Stomach smooth muscle (tissue), 2 donors: Measurements from ENCODE around the gene MTMR4.
"Not testable (repeated sequence)": the region's sequence is repeated elsewhere in the genome, so short reads cannot be mapped to it uniquely, and the experiment has no call there.

Source experiments
- H3K27ac ChIP-seq: one replicate; pipeline ENCODE4 v1.7.0; 2013; ENCODE audit warnings: mild to moderate bottlenecking, low read length, inconsistent platforms
- H3K27me3 ChIP-seq, 2 donors: one replicate each; pipeline ENCODE4 v1.7.0; 2013; ENCODE audit warnings: low read length in 2 of 2; ENCODE audit not compliant: insufficient read depth in 2 of 2, control insufficient read depth in 1 of 2
- H3K36me3 ChIP-seq, 2 donors: one replicate each; pipeline ENCODE4 v1.7.0; 2013; ENCODE audit warnings: low read length in 2 of 2; ENCODE audit not compliant: control insufficient read depth in 2 of 2, insufficient read depth in 2 of 2
- H3K4me1 ChIP-seq: one replicate; pipeline ENCODE4 v1.7.0; 2013; ENCODE audit warnings: low read length; ENCODE audit not compliant: control insufficient read depth, insufficient read depth
- H3K4me3 ChIP-seq, 2 donors: one replicate each; pipeline ENCODE4 v1.7.0; 2013; ENCODE audit warnings: low read length in 2 of 2
- H3K9ac ChIP-seq, 2 donors: one replicate each; pipeline ENCODE4 v1.7.0; 2013; ENCODE audit warnings: low read length in 2 of 2, mild to moderate bottlenecking in 1 of 2
- H3K9me3 ChIP-seq, 2 donors: one replicate each; pipeline ENCODE4 v1.7.0; 2013; ENCODE audit warnings: low read length in 2 of 2; ENCODE audit not compliant: control insufficient read depth in 2 of 2
- donor health status: healthy.
- donor health status: Pancreatic carcinoma.

The MTMR4 gene

DNA sequence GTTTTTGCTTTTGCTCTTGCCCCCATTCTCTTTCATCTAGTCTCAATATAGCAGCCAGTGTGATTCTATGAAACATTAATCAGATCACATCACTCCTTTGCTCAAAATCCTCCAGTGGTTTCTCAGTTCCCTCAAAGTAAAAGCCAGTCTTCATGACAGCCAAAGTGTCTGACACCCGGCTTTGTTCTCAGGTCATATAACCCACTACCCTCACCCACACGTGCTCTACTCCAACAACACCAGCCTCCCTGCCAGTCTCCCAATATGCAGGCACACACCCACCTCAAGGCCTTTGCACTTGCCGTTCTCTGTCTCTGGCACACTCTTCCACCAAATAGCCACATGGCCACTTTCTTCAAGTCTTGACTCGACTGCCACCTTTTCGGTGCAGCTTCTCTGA lies 4.4 kb downstream of the MTMR4 start:
- Histone ChIP-seq H3K4me1 (peaks cover 16% of the 10 kb centered on the region), H3K27ac (no peak overlapping the region), H3K27me3 (no peaks in the 10 kb centered on the region), H3K4me3 (no peak overlapping the region), H3K9me3 (no peaks in the 10 kb centered on the region), H3K36me3 (peaks cover 51 to 65% of the 10 kb centered on the region in 2 donors), H3K9ac (no peak overlapping the region)

DNA sequence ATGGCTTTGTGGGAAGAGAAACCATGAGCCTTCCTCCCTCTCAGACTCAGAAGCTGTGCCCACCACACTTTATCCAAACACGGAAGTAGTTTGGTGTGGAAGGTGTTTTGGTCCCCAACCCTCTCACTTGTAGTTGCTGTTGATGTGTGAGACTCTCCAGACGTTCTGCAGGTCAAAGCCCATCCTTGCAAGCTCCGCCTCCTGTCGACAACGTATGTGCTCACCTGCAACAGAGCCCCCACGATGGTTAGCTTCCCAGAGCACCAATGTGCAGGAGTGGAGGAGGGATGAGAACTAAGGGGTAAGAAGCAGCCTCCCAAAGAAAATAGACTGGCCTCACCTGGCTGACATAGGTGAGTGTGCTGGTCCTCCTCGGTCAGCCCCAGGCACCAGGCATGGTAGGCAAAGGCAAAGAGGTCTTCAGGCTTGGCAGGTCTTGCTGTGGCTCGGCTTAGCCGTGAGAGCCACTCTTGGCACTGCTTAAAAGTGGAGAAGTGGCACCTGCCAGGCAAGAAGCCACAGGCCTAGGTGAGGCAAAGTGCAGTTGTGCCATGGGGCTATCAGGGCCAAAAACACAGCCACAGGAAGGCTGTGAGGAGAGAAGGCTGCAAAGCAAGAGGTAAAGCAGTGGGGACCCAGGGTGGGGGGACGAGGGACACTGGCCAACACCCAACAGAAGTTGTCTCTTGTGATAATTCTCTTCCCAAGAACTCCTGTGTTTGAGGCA lies 5.9 kb downstream of the MTMR4 start:
- Histone ChIP-seq H3K4me1 (peaks cover 4% of the 10 kb centered on the region), H3K36me3 (peaks cover 67 to 79% of the 10 kb centered on the region in 2 donors), H3K27ac (no peak overlapping the region)

DNA sequence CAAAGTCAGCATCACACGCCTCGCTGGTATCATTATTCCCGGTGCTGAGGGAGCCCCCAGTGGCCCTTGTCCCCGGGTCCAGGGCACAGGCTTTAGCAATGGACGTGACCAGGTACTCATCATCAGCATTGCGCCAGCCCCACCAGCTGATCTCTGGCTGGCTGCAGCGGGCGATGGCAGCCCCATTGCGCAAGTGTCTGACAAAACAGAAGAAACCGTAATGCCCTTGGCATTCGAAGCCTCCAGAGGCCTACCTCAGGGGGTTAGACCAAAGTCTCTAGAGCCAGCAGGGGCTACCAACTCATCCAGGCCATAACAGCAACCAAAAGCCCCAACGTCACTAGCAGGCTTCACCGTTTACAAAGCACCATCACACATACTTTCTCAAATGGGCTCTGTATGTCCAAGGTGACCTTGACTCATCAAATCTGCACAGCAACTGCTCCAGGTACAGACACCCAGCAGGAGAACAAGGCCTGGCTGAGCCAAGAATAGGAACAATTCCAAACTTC lies 7.3 kb downstream of the MTMR4 start:
- Histone ChIP-seq H3K9ac (no peak overlapping the region), H3K36me3 (peaks cover 72 to 82% of the 10 kb centered on the region in 2 donors), H3K27ac (no peak overlapping the region), H3K27me3 (no peaks in the 10 kb centered on the region), H3K9me3 (no peaks in the 10 kb centered on the region), H3K4me3 (no peak overlapping the region), H3K4me1 (no peaks in the 10 kb centered on the region)

More for the DNA sequence above, 5.9 kb downstream of the MTMR4 start:
- Histone ChIP-seq H3K9me3 (no peaks in the 10 kb centered on the region), H3K27me3 (no peaks in the 10 kb centered on the region), H3K4me3 (no peak overlapping the region), H3K9ac (no peak overlapping the region)

DNA sequence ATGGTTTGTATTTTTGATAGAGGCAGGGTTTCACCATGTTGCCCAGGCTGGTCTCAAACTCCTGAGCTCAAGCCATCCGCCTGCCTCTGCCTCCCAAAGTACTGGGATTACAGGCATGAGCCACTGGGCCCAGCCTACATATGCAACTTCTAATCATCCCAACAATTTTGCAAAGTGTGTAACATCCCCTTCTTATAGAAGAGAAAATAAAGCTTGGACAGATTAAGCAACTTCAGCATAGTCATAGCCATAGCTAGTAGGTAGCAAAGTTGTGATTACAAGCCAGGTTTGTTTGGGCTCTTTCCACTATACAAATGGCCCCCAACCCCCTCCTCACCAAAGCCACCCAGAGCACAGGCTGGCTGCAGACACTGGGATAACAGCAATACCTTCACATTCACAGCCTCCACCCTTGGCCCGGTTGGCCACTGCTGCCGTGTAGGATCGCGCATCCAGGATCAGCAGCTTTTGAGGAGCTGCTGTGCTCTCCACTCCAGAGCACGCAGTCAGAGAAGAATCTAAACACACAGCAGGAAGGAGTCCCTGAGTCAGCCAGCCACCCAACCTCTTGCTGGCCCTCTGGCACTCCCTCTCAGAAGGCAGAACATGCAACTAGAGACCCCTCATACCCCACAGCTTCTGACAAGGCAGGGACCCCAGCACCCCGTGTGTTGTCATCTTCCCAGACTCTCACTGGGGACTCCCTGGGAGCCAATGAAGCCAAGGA lies 7.9 kb downstream of the MTMR4 start:
- H3K9ac ChIP-seq, result no peak overlapping the region
- no peak overlapping the region for H3K4me3 ChIP-seq
- H3K9me3 ChIP-seq, result no peaks in the 10 kb centered on the region
- H3K4me1 ChIP-seq, result no peaks in the 10 kb centered on the region
- H3K27ac ChIP-seq, result no peak overlapping the region
- H3K27me3 ChIP-seq, result no peaks in the 10 kb centered on the region
- H3K36me3 ChIP-seq, result peaks cover 76 to 80% of the 10 kb centered on the region in 2 donors

DNA sequence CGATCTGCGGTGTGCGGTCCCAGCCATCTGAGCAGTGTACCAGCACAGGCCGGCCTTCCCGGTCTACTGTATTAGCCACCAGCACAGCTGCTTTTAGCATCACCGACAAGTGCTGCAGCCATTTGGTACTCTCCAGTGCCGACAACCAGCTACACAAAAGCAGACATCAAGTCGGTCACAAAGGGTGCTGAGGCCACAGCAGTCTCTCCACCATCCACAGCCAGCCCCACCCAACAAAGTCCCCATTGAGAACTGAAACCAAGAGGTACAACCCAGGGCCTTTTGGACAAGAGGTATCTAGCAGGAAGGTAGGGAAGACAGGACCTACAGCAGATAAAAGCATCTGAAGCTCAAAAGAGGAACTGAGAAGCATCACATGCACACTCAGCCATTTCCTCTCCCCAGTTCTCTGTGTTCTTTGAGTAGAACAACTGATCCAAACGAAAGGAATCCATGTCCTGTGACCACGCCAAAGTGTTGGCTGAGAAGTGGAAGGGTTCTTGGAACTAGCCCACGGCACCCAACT lies 9.5 kb downstream of the MTMR4 start:
- H3K27ac ChIP-seq, result no peak overlapping the region

DNA sequence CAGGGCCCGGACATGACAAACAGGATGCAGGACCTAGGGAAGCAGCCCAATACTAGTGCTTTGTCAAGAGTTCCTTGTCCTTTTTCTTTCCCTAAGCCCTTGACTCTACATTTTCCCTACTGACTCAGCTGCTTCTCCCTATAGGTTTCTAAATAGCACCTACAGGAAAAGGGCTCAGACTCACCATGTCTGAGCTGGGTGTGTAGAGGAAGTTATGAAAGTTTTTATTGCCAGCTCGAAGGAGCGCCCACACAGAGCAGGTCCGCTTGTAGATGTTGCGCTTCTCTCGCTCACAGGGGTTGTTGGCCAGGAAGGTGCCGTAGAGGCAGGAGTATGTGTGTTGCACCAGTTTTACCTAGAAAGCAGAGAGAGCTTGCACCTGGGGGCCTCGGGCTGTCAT lies 10.6 kb downstream of the MTMR4 start:
- Histone ChIP-seq H3K4me1 (no peaks in the 10 kb centered on the region), H3K4me3 (no peak overlapping the region), H3K27me3 (no peaks in the 10 kb centered on the region), H3K27ac (no peak overlapping the region), H3K36me3 (peaks cover 60 to 63% of the 10 kb centered on the region in 2 donors), H3K9ac (no peak overlapping the region), H3K9me3 (no peaks in the 10 kb centered on the region)

More for the DNA sequence above, 9.5 kb downstream of the MTMR4 start:
- peaks cover 68 to 69% of the 10 kb centered on the region in 2 donors for H3K36me3 ChIP-seq
- H3K27me3 ChIP-seq, result no peaks in the 10 kb centered on the region
- no peak overlapping the region for H3K9ac ChIP-seq
- no peak overlapping the region for H3K4me3 ChIP-seq
- H3K4me1 ChIP-seq, result no peaks in the 10 kb centered on the region
- H3K9me3 ChIP-seq, result no peaks in the 10 kb centered on the region

DNA sequence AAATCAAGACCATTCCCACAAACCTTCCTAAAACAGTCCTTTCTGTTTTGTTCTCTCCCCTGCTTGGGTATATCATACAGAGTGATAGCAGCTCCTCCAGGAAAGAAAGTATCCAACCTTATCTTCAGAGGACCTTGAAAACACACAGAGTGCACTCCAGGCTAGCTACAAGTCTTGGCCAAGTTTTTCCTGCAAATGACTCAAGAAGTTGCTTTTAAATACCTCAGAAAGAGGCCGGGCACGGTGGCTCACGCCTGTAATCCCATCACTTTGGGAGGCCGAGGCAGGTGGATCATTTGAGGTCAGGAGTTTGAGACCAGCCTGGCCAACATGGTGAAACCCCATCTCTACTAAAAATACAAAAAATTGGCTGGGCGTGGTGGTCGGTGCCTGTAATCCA lies 11.3 kb downstream of the MTMR4 start:
- not testable (repeated sequence) for H3K27me3 ChIP-seq, H3K9ac ChIP-seq, H3K4me1 ChIP-seq, H3K4me3 ChIP-seq, H3K9me3 ChIP-seq, H3K27ac ChIP-seq
- H3K36me3 ChIP-seq, result peaks cover 53 to 60% of the 10 kb centered on the region in 2 donors

DNA sequence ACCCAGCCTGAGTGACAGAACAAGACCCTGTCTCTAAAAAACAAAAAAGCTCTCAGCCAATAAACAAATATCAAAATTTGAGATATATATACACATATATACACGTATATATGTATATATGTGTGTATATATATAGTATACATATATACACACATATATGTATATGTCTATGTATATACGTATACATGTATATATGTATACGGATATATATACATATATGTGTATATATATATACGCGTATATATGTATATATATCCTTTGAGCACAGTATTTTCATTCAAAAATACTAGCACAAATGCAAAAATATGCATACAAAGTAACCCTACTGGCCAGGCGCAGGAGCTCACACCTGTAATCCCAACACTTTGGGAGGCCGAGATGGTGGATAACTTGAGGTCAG lies 13.0 kb downstream of the MTMR4 start:
- peaks cover 47 to 52% of the 10 kb centered on the region in 2 donors for H3K36me3 ChIP-seq

DNA sequence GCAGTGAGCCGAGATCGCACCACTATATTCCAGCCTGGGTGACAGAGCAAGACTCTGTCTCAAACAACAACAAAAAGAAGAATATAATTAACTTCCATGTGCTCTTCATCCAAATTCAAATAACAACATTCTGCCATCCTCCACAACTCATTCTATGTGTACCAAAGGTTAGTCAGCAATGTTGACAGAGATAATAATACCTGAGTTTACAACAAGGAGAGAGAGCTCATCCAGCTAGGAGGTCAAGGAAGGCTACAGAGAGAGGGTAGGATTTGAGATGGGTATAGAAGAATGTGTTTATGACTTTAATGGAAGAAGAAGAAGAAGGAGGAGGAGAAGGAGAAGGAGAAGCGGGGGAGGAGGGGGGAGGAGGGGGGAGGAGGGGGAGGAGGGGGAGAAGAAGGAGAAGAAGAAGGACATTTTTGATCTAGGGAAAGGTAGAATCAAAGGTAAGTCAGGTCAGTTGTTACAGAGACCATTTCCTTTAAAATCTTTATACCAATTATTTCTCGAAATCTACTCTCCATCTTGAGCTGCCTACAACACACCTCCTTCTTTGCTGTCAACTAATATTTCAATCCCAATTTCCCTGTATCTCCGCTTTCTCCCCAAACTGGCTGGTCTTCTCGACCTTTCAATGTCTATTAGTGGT lies 16.1 kb downstream of the MTMR4 start:
- no peak overlapping the region for H3K4me3 ChIP-seq
- H3K27ac ChIP-seq, result no peak overlapping the region
- H3K36me3 ChIP-seq, result peaks cover 49 to 54% of the 10 kb centered on the region in 2 donors
- H3K9me3 ChIP-seq, result no peaks in the 10 kb centered on the region
- no peaks in the 10 kb centered on the region for H3K4me1 ChIP-seq
- H3K9ac ChIP-seq, result no peak overlapping the region
- H3K27me3 ChIP-seq, result no peaks in the 10 kb centered on the region

More for the DNA sequence above, 13.0 kb downstream of the MTMR4 start:
- no peak overlapping the region for H3K4me3 ChIP-seq
- no peak overlapping the region for H3K27ac ChIP-seq
- H3K4me1 ChIP-seq, result no peaks in the 10 kb centered on the region
- H3K9me3 ChIP-seq, result no peaks in the 10 kb centered on the region
- H3K27me3 ChIP-seq, result no peaks in the 10 kb centered on the region
- H3K9ac ChIP-seq, result no peak overlapping the region

DNA sequence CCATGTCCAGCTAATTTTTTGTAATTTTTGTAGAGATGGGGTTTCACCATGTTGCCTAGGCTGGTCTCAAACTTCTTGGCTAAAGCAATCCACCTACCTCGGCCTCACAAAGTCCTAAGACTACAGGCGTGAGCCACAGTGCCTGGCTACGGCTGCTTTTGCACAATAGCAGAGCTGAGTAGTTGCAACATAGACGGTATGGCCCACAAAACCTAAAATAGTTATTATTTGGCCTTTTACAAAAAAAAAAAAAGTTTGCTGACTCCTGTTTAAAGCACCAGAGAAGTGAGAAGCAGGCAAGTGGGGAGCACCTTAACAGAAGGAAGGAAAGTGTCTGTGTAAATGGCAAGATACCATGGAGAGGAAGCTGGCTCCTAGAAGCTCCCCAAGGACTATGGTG lies 20.9 kb downstream of the MTMR4 start:
- no peak overlapping the region for H3K9ac ChIP-seq
- H3K27me3 ChIP-seq, result no peaks in the 10 kb centered on the region
- H3K4me1 ChIP-seq, result no peaks in the 10 kb centered on the region
- peaks cover 59 to 67% of the 10 kb centered on the region in 2 donors for H3K36me3 ChIP-seq
- H3K9me3 ChIP-seq, result no peaks in the 10 kb centered on the region
- H3K27ac ChIP-seq, result no peak overlapping the region
- H3K4me3 ChIP-seq, result no peak overlapping the region
